Endodermal cell (in vitro differentiated cells): ENCODE results near the gene CPA4. TPM values are rescaled to one million over a fixed set of nuclear protein-coding genes. Genes with fewer than 3 reads are reported as not detected.

ENCODE experiments used
- DNase-seq: peaks from one replicate; pipeline ENCODE4 v3.0.0-alpha.2; 2017
- H3K27ac ChIP-seq: 2 replicates; pipeline ENCODE4 v1.5.1; 2013; ENCODE audit warnings: mild to moderate bottlenecking, low read depth, low read length, moderate library complexity
- H3K27me3 ChIP-seq: 2 replicates; pipeline ENCODE4 v1.6.1; 2013; ENCODE audit warnings: mild to moderate bottlenecking, low read length, moderate library complexity; ENCODE audit not compliant: insufficient read depth, control insufficient read depth, poor library complexity, severe bottlenecking
- H3K36me3 ChIP-seq: 2 replicates; pipeline ENCODE4 v1.7.0; 2013; ENCODE audit warnings: mild to moderate bottlenecking, low read length, moderate library complexity; ENCODE audit not compliant: control insufficient read depth, insufficient read depth
- H3K4me1 ChIP-seq: one replicate; pipeline ENCODE4 v1.7.0; 2013; ENCODE audit warnings: low read length; ENCODE audit not compliant: control insufficient read depth, insufficient read depth
- H3K4me3 ChIP-seq: 2 replicates; pipeline ENCODE4 v1.5.1; 2013; ENCODE audit warnings: mild to moderate bottlenecking, low read length, moderate library complexity
- H3K9ac ChIP-seq: 2 replicates; pipeline ENCODE4 v1.6.1; 2013; ENCODE audit warnings: mild to moderate bottlenecking, low read length, moderate library complexity; ENCODE audit not compliant: poor library complexity, severe bottlenecking; ENCODE audit errors: extremely low read depth
- H3K9me3 ChIP-seq: 2 replicates; pipeline ENCODE4 v1.6.1; 2013; ENCODE audit warnings: mild to moderate bottlenecking, low read length, moderate library complexity; ENCODE audit not compliant: control insufficient read depth
- H3K27ac Mint-ChIP-seq: 2 replicates; pipeline ENCODE4 v1.8.0; 2020; ENCODE audit warnings: mixed read lengths
- H3K27me3 Mint-ChIP-seq: 2 replicates; pipeline ENCODE4 v1.8.0; 2021; ENCODE audit warnings: mild to moderate bottlenecking, mixed read lengths; ENCODE audit not compliant: insufficient read depth
- H3K36me3 Mint-ChIP-seq: 2 replicates; pipeline ENCODE4 v1.8.0; 2020; ENCODE audit warnings: low read depth, mixed read lengths
- H3K4me1 Mint-ChIP-seq: 2 replicates; pipeline ENCODE4 v1.8.0; 2020; ENCODE audit warnings: mixed read lengths
- H3K4me3 Mint-ChIP-seq: 2 replicates; pipeline ENCODE4 v1.8.0; 2020; ENCODE audit warnings: mild to moderate bottlenecking, moderate library complexity, mixed read lengths
- H3K9me3 Mint-ChIP-seq: 2 replicates; pipeline ENCODE4 v1.8.0; 2020; ENCODE audit warnings: mild to moderate bottlenecking, mixed read lengths
- WGBS, 2 experiments: methylation state at CpG; one replicate each; pipeline versions ENCODE4 v1.1.5 to v1.1.7; 2013; ENCODE audit warnings: missing lambda C conversion rate in 2 of 2, mixed read lengths in 1 of 2; ENCODE audit not compliant: insufficient coverage in 1 of 2, insufficient read length in 1 of 2; 5-methylcytosine and 5-hydroxymethylcytosine counted together
- total RNA-seq, 2 donors: library from RNA; stranded (reverse); fragmentation: NEBNext Ultra II Directional in 1 of 2; extraction: Animal tissue kit (Norgen Biotek cat#: 25700) in 1 of 2; gene quantifications; 2 replicates in 1 of 2; 3 replicates in 1 of 2; pipeline ENCODE4 v1.2.1, GENCODE V29; 2021
- TF ChIP-seq, protein P1 (sequence below): fragments of 200-600 bp; sonication (generic); conservative IDR thresholded peaks from 2 replicates; pipeline ENCODE4 v1.5.0; 2021; ENCODE audit warnings: antibody characterized with exemption, mild to moderate bottlenecking

The CPA4 gene
- total RNA-seq, 2 donors from 2014 or later, result not detected

DNA sequence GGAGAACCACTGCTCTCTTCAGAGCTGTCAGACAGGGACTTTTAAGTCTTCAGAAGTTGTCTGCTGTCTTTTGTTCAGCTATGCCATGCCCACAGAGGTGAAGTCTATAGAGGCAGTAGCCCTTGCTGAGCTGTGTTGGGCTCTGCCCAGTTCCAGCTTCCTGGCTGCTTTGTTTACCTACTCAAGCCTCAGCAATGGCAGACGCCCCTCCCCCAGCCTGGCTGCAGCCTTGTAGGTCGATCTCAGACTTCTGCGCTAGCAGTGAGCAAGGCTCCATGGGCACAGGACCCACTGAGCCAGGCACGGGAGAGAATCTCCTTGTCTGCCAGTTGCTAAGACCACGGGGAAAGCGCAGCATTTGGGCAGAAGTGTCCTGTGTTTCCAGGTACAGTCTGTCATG is 38.4 kb upstream of the CPA4 start:
- 74 to 83% methylated on average over 6 of the region's 6 CpGs for WGBS, 2 experiments
- no peak for DNase-seq
- Histone ChIP-seq H3K36me3 (no peaks in the 10 kb centered on the region), H3K9ac (no peak overlapping the region), H3K9me3 (peaks cover 43% of the 10 kb centered on the region), H3K27ac (no peak overlapping the region), H3K27me3 (no peaks in the 10 kb centered on the region), H3K4me3 (peak overlapping the region; percentile 56), H3K4me1 (no peaks in the 10 kb centered on the region)
- Mint-ChIP-seq H3K27me3 (no peaks in the 10 kb centered on the region), H3K4me3 (no peak overlapping the region), H3K27ac (peak overlapping the region; percentile 61), H3K9me3 (peaks cover 71% of the 10 kb centered on the region), H3K36me3 (peaks cover 10% of the 10 kb centered on the region), H3K4me1 (peaks cover 5% of the 10 kb centered on the region)
- TF ChIP-seq, protein P1, sequence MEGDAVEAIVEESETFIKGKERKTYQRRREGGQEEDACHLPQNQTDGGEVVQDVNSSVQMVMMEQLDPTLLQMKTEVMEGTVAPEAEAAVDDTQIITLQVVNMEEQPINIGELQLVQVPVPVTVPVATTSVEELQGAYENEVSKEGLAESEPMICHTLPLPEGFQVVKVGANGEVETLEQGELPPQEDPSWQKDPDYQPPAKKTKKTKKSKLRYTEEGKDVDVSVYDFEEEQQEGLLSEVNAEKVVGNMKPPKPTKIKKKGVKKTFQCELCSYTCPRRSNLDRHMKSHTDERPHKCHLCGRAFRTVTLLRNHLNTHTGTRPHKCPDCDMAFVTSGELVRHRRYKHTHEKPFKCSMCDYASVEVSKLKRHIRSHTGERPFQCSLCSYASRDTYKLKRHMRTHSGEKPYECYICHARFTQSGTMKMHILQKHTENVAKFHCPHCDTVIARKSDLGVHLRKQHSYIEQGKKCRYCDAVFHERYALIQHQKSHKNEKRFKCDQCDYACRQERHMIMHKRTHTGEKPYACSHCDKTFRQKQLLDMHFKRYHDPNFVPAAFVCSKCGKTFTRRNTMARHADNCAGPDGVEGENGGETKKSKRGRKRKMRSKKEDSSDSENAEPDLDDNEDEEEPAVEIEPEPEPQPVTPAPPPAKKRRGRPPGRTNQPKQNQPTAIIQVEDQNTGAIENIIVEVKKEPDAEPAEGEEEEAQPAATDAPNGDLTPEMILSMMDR, result no peak

DNA sequence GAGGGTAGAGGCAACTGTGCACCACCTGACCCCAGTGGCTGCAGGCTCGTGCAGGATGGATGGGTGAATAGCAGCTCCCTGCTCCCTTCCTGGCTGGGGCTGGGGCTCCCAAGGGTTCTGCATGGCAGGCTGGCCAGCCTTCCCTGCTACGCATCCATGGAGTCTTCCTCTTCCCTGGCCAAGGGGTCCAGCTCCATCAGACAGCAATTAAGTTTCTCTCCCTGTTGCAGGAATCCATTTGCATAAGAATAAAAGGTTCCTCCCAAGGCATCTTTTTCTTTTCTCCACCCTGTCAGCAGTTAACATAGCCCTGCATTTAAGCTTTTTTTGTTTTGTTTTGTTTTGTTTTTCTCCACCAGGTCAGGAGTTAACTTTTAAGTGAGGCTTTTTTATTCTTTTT is 36.3 kb upstream of the CPA4 start:
- peak overlapping the region; percentile 34 for H3K4me3 ChIP-seq
- H3K4me3 Mint-ChIP-seq, result no peak overlapping the region
- DNase-seq, result no peak
- no peak overlapping the region for H3K9ac ChIP-seq
- no peak overlapping the region for H3K27ac Mint-ChIP-seq
- H3K9me3 ChIP-seq, result peaks cover 64% of the 10 kb centered on the region
- H3K27ac ChIP-seq, result no peak overlapping the region
- no peaks in the 10 kb centered on the region for H3K27me3 ChIP-seq
- H3K36me3 Mint-ChIP-seq, result peaks cover 10% of the 10 kb centered on the region
- H3K27me3 Mint-ChIP-seq, result no peaks in the 10 kb centered on the region
- TF ChIP-seq, protein P1, result no peak
- H3K36me3 ChIP-seq, result no peaks in the 10 kb centered on the region
- 60 to 83% methylated on average over 2 of the region's 2 CpGs for WGBS, 2 experiments
- peaks cover 8% of the 10 kb centered on the region for H3K4me1 Mint-ChIP-seq
- H3K9me3 Mint-ChIP-seq, result peaks cover 85% of the 10 kb centered on the region
- no peaks in the 10 kb centered on the region for H3K4me1 ChIP-seq

DNA sequence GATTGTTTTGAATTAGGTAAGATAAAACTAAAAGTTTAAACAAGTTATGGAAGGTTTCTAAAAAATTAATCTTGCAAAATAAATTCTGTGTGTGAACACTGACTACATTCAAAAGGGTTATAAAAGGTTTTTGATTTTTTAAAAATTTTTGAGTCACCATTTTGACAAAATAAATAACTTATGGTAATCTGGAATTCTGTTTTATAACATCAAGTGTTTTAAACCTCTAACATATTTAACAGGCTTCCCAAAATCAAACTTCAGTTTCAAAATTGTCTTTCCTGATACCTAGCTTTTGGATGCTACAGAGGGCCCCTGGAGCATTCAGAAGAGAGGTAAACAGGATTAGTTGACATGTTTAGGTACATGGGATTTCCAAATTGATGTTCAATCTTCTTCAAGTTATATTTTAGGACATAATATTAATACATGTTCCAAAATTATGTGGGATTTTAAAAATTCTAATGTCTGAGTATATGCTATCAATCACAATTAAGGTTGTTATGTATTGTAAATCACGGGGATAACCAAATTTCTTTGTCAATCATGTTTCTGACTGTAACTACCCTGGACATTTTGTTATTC is 34.4 kb upstream of the CPA4 start:
- no peaks in the 10 kb centered on the region for H3K27me3 ChIP-seq
- Mint-ChIP-seq H3K27me3 (no peaks in the 10 kb centered on the region), H3K9me3 (peaks cover 70% of the 10 kb centered on the region), H3K4me1 (peaks cover 23% of the 10 kb centered on the region), H3K4me3 (no peak overlapping the region), H3K36me3 (peaks cover 6% of the 10 kb centered on the region), H3K27ac (no peak overlapping the region)
- 73 to 75% methylated on average over 1 of the region's 1 CpG for WGBS, 2 experiments
- no peak overlapping the region for H3K9ac ChIP-seq
- DNase-seq, result no peak
- TF ChIP-seq, protein P1, result no peak
- no peak overlapping the region for H3K27ac ChIP-seq
- H3K4me3 ChIP-seq, result peak overlapping the region; percentile 58
- peaks cover 71% of the 10 kb centered on the region for H3K9me3 ChIP-seq
- peaks cover 12% of the 10 kb centered on the region for H3K4me1 ChIP-seq
- no peaks in the 10 kb centered on the region for H3K36me3 ChIP-seq
